Stimulated activated CD8-positive, alpha-beta memory T cell treated with anti-CD3 and anti-CD28 coated beads, Interleukin-7, amount 100 ng/mL, for 48 hours (primary cell): Measurements from ENCODE around the gene PCSK5.

ENCODE experiments used
- DNase-seq, 2 donors: peaks; one replicate each; pipeline ENCODE4 v3.0.0-alpha.2; 2020; ENCODE audit warnings: low read depth in 1 of 2; ENCODE audit errors: extremely low read depth in 1 of 2

Gene PCSK5

DNA sequence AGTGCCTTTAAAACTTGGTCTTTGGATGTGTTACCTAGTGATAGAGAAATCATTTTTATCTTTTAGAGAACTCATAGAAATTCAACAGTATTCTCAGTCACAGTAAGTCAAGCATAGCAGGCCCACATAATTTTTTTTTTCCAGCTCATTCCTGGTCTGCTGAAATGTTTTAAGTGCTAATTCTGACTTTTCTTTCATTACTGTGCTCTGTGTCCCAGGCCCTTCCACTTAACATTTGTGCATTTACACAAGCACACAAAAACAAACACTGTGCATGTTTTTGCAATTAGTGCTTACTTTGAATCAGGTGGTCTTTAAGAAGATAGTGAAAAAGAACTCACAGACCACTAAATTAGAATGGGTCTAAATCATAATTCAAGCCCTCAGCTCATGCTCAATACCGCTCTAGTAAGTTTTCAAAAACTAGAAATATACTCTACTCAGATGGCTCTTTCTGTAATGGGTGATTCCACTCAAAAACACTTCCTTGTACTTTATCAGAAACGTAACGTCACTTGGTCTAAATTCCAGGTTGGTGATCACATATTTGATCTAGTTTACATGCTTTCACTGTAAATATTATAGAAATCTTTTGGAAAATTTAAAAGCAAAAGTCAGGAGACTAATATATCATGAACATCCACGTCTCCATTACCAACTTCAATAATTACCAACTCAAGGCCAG is 107.8 kb downstream of the PCSK5 start:
- DNase-seq, result no peak

DNA sequence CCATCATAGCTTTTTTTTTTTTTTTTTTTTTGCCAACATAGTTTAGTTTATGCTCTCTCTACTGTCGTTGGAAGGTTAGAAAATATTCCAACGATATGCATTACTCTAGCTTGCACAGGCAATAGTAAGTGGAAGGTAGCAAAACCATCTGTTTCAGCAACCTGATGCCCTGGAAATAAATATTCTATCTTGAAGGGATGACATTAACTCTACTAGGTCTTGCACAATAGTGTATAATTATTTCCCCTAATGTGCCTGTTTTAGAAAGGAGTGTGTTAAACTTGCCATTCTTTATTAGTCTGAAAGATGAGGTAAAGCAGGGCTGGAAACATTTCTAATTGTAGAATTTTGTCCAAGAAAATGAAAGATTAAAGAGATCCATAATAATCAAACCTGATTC is 111.0 kb downstream of the PCSK5 start:
- DNase-seq, result no peak

DNA sequence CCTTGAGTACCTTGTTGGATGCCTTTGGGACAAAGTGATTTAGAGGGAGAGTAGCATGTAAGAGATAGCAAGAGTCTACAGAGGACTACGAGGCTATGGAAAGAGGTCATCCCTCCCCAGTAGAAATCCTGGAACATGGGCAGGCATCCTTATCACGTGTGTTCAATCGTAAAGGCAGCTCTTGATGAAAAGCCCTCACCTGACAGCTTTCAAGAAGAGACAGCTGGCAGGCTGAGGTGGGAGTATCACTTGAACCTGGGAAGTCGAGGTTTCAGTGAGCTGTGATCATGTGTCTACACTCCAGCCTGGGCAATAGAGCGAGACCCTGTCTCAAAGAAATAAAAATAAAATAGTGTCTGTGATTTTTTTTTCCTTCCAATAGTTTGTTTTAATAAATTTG is 112.6 kb downstream of the PCSK5 start:
- DNase-seq, result no peak

DNA sequence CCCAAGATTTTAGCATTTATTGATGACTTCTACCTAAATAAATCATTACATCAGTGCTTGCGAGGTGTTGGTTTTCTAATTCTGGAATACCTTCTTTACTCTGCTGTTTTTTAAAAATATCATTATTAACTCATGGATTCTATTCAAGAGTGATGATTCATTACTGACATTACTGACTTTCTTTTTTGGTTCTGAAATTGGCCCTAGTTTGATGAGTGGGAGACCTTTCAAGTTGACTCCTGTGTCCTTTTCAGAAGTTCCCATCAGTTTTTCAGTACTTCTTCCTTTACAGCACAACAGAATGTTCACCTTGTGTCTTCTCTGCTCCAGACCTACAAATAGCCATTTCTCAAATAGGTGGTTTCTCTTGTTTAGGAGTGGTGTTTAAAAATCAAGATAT is 114.1 kb downstream of the PCSK5 start:
- DNase-seq, result no peak

DNA sequence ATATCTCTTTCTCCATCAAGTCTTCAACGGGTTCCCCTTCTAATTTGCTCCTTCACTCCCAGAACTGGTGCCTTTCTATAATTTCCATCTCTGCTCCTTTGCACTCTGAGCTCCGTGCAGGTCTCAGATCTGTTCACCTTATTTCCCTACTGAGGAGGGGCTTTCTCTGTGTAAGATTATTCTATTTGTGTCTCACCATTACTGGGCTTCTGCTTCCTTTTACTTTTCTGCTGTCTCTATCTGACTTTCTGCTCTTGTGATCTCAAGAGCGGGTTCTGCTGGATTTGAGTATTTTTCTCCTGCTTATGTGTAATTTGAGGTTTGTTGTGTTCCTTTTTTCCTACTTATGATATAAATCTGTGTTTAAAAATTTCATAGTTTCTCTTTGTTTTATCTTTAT is 117.5 kb downstream of the PCSK5 start:
- DNase-seq, result no peak

DNA sequence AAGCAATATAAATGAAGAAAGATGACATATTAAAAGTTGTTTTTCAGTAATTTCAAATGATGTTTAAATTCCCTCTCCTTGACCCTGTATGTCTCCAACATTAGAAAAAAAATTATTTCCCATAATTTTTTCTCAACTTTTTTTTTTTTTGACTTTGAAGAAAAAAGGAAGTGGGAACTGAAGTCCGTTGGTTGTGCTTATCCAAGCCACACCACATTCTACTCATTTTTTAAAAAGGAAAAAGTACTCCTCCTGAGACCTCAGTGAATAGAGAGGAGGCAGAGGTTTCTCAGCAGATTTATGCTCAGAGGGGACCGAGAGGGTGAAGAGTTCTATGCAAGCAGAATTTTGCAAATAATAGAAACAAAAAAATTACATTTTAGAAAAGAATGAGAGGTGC is 123.3 kb downstream of the PCSK5 start:
- no peak for DNase-seq

DNA sequence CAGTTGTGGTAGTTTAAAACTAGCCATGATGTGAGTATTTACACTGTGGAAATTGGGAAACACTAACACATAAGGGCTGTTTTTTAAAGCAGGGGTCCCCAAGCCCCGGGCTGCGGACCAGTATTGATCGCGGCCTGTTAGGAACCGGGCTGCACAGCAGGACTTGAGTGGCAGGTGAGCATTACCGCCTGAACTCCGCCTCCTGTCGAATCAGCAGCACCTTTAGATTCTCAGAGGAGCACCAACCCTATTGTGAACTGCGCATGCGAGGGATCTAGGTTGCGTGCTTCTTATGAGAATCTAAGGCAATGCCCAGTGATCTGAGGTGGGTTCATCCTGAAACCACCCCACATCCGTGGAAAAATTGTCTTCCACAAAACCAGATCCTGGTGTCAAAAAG is 127.8 kb downstream of the PCSK5 start:
- no peak for DNase-seq

DNA sequence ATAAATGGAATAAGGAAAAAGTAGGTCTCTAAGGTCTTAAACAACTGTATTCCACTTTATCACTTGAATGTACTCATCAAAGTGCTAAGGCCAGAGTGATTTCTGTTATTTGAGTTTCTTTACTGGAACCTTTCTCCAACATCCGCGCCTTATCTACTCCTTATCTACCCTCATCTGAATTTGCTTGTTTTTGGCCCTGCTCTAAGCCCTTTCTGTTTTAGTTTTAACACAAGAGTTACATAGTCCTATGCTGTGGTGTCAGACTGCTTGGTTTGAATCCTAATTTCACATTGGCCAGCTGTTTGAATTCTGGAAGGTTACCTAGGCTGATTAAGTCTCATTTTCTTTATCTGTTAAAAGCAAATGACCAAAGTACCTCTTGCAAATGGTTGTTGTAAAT is 128.3 kb downstream of the PCSK5 start:
- DNase-seq, result no peak

DNA sequence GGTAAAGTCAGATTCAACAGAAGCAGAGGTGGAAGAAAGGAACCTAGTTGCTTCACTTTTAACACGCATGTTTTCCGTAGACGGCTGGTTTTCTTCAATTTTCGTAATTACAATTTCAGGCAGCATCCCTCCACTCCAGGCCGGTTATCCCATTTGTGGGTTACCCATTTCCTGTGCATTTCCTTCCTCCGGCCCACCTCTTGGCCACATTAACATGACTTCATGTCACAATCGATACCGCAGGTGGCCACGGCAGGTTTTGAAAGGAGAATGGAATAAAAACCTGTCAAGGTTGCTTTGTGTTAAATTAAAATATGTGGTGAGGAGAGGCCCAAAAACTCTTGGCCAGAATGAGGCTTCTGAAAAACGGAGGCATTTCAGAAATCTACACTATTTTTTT is 130.2 kb downstream of the PCSK5 start:
- peak in 1 of 2 donors; percentile 2 for DNase-seq

DNA sequence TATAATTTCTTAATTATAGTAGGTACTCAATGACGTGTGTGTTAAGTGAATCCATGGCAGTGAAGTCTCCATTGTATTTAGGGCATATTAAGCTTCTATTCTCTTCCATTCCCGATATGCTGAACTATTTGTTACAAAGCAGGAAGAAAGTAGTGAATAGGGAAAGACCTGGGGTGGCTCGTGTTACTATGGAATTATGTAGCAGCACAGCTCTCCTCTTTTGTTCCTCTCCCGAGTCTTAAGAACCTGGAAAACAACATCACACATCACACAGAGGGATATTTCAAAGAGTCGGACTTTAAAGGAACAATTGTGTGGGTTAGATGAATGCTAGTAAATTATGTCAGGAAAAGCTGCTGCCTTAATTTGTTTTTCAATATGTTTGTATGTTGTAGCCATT is 131.8 kb downstream of the PCSK5 start:
- DNase-seq, result no peak

DNA sequence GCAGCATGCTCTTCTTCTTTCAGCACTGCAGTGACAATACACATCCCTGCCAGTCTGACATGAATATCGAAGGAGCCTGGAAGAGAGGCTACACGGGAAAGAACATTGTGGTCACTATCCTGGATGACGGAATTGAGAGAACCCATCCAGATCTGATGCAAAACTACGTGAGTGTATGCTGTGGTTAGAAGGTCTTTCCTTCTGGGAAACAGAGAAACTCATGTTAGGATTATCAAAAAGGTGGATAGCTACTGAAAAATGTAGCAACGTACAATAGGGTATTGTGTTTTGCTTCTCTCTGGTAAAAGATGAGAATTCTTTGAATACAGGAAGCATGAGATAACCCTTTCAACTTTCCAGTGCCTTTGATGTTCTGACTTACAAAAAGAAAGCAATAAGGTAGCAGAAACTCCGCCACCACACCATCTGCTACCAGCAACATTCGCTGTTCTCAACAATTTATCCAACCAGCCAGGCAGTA is 133.3 kb downstream of the PCSK5 start:
- no peak for DNase-seq

DNA sequence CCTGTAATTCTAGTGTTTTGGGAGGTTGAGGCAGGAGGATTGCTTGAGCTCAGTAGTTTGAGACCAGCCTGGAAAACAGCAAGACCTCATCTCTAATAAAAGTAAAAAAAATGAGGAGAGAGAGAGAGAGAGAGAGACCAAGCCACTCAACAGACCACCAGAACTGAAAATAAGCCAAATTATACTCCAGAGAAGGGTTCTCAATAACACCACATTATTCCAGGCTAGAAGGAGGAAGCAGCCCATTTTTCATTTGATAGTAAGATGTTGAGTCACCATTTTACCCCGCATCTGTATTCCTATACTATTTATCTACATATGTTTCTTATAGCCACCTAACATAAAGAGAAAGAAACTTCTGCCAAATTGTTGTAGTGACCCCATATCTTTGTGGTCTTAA is 134.8 kb downstream of the PCSK5 start:
- DNase-seq, result no peak

DNA sequence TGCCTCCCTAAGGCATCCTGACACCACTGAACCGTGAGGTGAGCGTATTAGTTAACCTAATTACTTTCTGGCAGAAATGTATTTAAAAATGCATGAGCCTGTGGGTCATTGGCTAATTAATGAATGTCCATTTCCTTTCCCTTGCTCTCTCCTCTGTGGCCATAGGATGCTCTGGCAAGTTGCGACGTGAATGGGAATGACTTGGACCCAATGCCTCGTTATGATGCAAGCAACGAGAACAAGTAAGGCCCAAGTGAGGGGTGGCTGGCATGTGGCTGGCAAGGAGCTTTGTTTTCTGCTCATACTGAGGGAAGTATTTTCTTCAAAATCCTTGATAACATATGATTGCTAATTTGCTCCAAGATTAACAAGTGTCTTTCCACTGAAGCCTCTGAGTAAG is 136.3 kb downstream of the PCSK5 start:
- DNase-seq, result no peak

DNA sequence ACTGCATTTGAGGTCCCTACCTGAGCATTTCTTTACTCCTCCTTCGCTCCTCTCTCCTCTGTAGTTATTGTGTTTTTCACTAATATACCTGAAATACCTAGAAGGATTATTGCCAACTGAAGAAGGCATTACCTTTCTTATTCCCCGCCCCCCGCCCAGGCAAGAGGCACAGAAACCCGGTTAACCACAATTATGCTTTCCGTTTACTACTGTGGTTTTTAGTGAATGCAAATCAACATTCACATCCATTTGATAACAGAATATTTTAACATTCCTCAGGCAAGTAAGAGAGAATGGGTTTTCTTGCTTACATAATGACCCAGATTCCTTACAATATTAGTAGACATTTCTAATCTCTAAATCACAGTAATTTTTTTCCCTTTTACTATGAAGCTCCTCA is 136.9 kb downstream of the PCSK5 start:
- no peak for DNase-seq

DNA sequence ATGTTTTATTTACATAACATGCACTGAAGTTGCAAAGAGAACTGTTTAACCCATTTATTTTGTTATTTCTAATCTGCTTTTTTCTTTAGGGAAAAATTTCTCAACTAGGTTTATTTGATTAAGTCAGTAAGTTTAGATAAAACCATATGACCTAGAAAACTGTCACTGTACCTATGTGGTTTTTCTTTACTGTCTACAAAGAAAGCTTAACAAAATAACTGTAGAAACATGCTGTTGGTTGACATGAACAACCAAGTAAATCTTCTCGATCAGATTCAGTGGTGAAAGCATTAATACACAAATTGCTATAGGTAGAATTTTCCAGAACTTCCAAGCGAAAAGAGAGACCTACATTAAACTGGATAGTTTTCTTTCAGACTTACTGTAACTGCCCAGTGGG is 137.4 kb downstream of the PCSK5 start:
- no peak for DNase-seq

DNA sequence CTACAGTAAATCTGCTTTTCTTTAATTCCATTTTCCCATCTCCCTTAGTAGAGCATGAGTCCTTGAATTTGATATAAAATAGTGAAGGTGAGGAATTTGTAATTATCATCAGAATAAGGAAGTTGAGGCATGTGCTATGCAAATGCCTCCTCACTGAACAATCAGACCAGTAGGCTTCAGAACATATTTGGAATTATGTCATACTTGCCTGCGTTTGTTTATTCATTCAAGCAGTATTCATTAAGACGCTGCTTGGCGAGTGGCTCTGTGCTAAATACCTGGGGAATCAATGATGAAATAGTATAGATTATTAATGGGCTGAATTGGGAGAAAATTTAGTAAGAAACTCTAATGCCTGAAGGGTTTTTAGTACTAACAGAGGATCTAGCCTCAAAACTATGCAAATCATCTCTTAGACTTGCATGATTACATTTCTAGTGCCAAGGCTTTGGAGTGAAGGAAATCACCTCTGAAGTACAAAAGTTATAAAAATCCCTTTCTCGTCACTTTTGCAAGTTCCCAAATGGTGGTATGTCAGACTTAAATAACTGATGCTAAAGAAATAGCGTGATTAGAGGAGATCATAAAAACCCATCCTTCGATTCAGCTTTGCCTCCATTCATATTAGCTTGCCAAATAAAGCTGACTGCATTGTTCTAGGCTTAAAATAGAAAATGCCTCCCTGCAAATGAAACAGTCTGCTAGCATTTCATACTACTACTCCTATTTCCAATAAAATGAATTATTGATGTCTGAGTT is 141.7 kb downstream of the PCSK5 start:
- DNase-seq, result no peak

DNA sequence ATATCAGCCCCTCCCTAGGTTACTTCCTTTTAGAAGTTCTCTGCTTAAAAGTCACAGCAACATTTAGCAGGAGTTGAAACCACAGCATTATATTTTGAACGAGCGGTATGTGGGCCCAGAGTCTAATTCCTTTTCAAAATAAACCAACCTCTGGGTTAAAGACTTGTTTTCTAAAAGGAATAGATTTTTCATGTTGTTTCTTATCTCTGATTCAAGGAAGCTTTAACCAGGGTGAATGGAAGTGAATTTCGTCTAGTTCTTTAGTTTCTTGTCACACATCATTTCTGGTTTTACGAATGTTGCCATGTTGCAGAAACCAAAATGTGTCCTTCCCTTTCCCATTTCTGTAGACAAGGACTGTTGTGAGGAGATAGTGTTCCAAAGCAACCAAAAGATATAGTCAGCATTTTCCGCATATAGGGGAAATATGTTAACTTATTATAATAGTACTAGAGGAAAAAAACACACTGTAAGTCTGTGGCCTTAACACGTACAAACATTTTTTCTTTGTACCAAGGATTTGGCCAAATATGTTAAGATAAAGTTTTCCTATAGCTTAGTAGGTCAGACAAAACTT is 142.4 kb downstream of the PCSK5 start:
- no peak for DNase-seq

DNA sequence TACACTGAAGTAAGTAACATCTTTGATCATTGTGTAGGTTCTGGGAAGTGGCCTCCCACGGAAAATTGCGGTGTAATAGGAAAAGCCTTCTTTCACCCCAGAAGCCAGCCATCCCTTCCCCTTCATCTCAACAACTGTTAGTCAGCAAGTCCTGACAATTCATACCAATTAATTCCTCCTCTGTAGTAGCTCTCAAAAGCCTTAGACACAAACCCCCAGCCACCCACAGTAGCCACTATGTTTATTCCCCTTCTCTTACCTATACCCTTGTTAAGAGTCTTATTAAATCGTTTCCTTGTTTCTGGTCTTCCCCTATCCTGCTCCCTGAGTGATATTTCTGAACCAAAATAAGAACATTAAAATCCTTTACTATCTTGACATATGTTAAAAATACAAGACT is 143.6 kb downstream of the PCSK5 start:
- DNase-seq, result no peak

DNA sequence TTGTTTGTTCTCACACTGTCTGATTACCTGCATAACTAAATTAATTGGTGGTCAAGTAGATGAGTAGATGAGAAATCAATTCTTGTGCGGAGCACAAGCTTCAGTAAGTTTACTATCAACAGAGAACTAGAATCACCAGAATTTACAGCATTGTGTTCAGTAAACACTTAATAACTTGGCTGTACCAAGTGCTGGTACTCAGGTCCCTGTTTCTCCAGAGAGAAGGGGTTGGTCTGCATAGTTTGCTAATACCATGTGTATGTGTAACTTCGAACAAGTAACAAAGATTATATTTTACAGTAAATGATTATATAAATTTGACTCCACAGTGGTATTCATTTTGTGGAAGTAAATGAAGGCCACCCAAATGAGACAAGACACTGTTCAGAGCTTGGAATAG is 146.3 kb downstream of the PCSK5 start:
- DNase-seq, result no peak

DNA sequence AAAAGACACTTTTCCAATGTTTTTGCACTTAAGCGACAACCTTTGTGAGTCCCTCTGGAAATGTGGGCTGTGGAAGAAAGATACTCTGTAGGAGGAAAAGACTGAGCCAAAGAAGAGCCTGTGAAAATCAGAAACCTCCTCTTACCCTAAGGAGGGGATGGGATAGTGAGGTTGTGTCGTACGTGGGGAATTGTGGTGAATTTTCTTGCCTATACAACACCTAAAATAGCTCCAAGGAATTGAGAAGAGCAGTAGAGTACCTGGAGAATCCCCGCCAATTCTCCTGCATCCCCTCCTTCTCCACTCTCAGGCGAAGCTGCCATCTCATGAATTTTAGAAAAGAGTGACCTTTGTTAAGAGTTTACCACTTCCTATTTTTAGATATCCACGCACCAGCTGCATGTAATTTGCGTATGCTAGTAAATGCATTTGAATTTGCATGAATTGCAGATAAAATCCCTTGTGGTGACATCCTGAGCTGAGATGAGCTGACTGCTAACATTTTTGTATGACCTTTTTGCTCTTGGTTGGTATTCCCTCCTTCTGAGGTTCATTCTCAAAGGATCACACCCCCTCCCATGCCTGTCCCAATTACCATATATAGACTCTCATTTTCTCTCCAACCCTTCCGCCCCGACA is 147.2 kb downstream of the PCSK5 start:
- no peak for DNase-seq

DNA sequence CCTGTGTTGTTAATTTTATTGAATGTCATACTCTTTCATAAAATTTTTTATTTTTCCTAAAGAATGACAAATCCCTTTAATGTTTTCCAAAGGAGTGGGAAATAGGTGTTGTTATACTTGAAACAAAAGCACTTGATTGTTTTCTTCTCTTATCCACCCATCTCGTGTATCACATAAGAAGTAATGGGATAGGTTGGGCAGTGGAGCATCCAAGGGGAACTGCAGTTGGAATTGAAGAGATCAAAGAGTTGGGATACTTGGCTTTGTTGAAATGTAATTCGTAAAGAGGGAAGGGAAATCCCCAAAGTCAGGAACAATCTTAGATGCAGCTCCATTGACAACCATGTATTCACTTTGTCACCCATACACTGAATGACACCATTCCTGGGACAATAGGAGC is 148.0 kb downstream of the PCSK5 start:
- no peak for DNase-seq
